Activated naive CD4-positive, alpha-beta T cell treated with anti-CD3 and anti-CD28 coated beads, Interleukin-2, amount 50 U/mL, for 16 hours (primary cell): Measurements from ENCODE around the gene SCG3.
"Not testable (repeated sequence)": the region's sequence is repeated elsewhere in the genome, so short reads cannot be mapped to it uniquely, and the experiment has no call there.

ENCODE experiments used
- DNase-seq: peaks from one replicate; pipeline ENCODE4 v3.0.0-alpha.2; 2020

SCG3 gene

DNA sequence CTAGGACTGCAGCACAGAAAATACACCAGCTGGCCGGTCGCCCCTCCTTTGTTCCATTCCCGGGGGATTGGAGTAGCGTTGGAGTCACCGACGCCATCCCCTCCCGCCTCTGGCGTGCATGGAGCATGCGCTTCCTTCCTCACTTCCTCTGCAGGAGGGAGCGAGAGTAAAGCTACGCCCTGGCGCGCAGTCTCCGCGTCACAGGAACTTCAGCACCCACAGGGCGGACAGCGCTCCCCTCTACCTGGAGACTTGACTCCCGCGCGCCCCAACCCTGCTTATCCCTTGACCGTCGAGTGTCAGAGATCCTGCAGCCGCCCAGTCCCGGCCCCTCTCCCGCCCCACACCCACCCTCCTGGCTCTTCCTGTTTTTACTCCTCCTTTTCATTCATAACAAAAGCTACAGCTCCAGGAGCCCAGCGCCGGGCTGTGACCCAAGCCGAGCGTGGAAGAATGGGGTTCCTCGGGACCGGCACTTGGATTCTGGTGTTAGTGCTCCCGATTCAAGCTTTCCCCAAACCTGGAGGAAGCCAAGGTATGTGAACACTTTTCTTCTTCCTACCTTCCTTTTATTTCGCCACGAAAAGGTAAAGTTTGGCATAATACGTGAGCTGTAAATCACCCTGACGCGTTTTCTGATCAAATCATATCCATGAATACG lies at the start of gene SCG3:
Gene SCG3 (plus strand): TSS at position 201 of the 661 bp plus-strand sequence. CDS start 253 bp downstream, at position 454.
- DNase-seq: peak; percentile 67

DNA sequence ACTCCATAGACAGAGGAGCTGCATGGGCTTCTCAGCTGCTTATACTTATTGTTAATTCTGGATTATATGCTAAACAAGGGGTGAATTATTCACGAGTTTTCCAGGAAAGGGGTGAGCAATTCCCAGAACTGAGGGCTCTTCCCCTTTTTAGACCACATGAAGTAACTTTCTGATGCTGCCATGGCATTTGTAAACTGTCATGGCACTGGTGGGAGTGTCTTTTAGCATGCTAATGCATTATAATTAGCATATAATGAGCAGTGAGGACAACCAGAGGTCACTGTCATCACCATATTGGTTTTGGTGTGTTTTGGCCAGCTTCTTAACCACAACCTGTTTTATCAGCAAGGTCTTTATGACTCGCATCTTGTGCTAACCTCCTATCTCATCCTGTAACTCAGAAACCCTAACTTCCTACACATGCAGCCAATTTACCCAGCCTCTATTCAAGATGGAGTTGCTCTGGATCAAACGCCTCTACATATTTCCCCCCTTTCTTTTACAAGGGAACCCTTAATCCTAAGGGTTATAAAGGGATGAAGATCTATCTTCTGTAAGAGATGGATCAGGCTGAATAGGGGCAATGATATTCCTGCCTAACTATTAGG lies 46.6 kb upstream of the SCG3 start:
- DNase-seq: no peak

DNA sequence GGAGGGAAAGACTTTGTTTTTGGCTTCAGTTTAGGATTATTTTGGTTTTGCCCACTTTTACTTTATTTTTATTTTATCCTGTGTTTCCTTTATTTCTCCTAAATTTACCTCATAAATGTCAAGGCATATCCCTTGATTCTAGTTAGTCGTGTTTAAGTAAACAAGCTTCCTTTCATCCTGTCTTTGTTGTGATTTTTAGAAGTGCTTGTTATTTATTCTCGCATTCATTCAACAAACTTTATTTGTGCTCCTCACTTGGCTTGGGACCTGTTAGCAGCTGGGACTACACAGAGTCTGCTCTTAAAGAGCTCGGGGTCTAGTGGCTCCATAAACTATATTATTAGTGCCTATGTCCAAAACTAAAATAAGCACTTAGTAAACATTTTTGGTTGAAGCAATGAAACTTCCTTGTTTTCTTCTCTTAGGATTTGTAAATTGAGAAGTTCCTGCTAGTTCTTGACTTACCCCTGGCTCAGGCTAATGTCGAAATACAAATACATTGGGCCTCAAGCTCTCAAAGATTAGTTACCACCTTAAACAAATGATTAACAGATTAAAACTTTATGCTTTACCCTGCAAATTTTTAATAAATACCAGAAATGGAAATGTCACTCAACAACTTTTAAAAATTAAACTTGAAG lies 39.7 kb upstream of the SCG3 start:
- DNase-seq: no peak

DNA sequence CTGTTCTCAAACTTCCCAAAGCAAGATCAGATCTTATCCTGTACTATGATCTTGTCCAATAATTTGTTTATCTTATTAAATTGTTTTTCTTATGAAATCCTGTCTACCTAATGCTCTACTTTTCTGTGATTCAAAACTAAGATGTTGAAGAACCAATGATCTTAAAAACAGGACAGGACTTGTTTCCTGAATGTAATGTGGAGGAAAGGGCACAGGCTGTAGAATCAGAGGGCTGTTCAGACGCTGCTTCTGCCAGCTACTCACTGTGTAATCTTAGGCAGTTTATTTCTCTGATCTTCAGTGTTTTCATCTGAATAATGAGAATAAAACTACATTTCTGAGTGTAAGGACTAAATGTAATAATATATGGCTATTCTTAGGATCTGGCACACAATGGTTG lies 38.6 kb upstream of the SCG3 start:
- DNase-seq: no peak

DNA sequence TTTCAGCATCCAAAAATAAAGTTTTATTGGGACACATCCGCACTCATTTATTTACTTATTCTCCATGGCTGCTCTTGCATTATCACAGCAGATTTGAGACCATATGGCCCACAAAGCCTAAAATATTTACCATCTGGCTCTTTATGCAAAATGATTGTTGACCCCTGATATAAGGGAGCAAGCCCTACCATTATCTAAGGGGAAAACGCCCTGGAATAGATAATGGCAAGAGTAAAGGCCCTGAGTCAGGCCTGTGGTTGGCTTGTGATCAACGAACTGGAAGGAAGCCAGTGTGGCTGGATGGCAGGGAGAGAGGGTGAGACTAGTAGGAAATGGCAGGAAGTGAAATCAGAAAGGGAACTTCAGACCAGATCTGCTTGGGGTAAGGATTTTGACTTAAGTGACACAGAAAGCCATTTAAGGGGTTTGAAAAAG lies 34.2 kb upstream of the SCG3 start:
- DNase-seq: no peak

DNA sequence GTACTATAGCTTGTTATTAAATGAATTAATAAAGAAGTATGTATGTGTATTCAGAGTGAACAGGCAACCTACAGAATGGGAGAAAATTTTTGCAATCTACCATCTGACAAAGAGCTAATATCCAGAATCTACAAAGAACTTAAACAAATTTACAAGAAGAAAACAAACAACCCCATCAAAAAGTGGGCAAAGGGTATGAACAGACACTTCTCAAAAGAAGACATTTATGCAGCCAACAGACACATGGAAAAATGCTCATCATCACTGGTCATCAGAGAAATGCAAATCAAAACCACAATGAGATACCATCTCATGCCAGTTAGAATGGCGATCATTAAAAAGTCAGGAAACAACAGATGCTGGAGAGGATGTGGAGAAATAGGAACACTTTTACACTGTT lies 33.2 kb upstream of the SCG3 start:
- not testable (repeated sequence) for DNase-seq

DNA sequence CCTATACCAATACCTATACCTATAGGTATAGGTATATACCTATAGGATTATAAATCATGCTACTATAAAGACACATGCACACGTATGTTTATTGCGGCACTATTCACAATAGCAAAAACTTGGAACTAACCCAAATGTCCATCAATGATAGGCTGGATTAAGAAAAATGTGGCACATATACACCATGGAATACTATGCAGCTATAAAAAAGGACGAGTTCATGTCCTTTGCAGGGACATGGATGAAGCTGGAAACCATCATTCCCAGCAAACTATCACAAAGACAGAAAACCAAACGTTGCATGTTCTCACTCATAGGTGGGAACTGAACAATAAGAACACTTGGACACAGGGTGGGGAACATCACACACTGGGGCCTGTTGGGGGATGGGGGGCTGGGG lies 32.7 kb upstream of the SCG3 start:
- DNase-seq: not testable (repeated sequence)

DNA sequence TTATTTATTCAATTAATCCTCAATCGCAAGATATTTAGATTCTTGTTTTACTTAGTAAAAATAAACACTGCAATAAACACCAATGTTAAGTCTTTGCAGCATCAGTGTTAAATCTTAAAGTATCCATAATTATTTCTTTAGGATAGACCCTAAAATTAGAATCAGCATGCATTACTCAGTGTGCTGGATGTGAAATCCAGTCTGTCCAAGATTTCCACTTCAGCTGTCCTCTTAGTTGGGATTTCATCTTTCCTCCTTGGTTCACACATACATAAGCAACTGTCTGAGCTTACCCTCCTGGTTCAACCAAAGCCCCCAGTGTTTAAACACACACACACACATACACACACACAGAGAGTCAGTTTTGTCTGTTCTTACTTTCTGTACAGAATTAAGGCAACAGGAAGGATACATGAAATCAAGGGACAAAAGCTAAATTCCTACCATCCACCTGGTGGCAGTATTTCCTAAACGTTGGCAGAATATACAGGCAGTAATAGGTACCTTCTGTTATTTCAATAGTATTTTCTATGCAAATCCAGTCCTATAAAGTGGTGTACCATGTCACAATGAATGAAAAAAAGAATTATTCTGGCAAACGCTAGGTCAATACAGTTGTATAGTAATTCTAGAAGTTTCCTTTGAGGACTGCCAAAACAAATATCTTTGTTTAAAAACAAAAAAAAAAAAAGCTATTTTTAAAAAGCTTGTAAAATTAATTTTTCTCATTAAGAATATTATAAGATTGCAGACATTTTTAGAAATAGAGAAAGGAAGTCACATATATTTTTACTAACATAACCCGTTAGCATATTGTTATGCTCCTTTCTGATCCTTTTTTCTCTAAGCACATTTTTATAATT lies 31.4 kb upstream of the SCG3 start:
- DNase-seq: no peak

DNA sequence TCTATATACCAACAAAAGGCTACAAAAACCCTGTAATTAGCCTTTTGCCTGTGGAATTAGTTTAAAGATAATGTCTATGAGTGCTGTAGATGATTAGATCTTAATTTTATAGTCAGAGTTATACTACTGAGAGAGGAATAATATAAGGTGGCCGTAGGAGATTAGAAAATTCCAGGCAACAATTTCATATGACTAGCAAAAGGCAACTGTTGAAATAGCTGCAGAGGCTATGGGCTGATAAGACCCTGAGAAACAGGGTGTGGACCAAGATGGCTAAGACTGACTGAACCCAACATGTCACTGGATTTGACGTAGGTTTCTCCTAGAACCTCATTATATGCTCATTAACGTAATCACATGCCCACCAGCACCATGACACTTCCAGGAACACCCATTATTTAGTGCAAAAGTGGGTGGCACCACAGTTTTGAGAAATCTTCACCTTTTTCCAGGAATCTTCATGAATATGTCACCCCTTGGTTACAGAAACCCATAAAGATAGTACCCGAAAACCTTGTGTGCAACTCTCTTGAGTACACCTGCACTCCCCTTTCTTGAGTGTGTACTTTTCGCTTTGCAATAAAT lies 29.1 kb upstream of the SCG3 start:
- no peak for DNase-seq

DNA sequence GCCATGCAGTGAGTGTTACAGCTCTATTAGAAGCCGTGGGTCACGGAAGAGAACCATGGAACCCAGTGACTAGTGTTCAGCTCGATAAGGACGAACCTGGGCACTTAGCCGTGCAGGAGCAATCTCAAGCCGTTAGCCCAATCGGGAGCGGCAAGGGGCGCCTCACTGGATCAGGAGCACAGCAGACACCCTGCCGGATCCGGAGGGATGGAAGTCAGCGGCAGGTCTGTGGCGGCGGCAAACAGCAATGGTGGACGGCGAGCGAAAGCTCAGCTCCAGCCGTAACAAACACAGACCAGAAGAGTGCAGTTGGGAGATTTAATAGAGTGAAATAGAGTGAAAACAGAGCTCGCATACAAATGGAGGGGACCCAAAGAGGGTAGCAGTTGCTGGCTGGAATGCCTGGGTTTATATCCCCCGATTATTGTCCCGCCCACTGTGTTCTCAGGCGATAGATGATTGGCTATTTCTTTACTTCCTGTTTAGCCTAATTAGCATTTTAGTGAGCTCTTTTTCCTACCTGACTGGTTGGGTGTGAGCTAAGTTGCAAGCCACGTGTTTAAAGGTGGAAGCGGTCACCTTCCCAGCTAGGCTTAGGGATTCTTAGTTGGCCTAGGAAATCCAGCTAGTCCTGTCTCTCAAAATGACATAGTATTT lies 25.8 kb upstream of the SCG3 start:
- DNase-seq: not testable (repeated sequence)

DNA sequence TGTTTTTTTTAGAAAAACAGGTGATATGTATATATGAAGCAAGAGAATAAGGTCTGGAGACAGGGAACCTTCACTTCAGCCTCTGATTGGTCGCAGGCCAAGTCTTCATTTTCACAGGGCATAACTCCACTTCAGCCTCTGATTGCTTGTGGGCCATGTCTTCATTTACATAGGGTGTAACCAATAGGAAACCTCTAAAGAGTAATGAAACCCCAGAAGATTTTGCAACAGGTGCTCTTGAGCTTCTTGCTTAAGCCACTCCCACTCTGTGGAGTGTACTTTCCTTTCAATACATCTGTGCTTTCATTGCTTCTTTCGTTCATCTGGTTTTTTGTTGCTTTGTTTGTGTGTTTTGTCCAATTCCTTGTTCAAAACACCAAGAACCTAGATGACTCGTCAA lies 22.6 kb upstream of the SCG3 start:
- no peak for DNase-seq

DNA sequence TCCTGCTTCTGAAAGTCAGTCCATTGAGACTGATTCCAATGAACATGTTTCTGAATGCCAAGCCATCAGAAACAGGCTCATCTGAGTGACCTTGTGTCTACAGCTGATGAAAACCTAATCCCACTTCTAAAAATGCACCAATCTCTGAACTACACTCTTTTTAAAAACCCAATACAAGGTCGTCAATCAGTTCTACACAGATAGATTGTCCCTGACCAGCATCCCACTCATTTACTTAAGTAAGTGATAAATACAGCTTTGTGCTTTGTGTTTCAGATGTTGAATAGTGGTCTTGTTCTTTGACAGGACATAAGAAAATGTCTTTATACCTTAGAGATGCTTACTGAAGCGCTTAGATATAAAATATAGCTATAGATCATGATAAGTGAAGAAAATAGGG lies 20.2 kb upstream of the SCG3 start:
- DNase-seq: no peak

DNA sequence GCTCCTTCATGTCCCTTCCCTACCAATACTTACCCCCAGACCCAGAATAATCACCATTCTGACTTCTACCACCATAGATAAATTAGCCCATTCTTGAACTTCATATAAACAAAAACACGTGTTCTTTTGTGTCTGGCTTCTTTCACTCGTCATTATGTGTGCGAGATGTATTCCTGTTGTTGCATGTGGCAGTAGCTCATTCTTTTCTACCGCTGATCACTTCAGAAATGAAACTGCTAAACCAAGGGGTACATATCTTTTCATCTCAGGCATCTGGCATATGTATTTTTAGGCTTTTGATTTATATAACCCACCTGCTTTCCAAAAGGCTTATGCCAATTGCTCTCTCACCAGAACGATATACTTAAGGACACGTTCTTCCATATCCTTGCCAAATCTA lies 13.8 kb upstream of the SCG3 start:
- DNase-seq: no peak

DNA sequence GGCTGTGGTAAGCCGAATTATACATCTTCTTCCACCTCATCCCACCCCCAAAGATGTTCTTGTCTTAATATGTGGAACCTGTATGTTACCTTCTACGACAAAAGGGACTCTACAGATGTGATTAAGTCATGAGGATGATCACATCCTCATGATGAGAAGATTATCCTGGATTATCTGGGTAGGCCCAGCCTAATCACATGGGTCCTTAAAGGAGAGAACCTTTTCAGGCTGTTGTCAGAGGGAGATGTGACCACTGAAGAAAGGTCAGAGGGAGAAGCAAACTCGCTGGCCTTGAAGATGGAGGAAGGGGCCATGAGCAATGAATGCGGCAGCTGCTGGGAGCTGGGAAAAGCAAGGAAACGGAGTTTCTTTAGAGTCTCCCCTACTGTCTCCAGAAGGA lies 12.9 kb upstream of the SCG3 start:
- no peak for DNase-seq

DNA sequence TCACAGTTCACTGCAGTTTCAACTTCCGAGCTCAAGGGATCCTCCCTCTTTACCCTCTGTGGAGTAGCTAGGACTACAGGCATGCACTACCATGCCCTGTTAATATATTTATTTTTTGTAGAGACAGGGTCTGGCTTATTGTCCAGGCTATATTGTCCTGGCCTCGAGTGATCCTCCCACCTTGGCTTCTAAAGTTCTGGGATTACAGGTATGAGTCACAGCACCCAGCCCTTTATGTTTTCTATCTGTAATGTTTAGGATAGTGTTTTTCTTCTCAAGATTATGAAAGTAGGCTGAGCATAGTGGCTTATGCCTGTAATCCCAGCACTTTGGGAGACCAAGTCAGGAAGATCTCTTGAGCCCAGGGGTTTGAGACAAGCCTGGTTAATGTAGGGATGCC lies 11.9 kb upstream of the SCG3 start:
- DNase-seq: no peak

DNA sequence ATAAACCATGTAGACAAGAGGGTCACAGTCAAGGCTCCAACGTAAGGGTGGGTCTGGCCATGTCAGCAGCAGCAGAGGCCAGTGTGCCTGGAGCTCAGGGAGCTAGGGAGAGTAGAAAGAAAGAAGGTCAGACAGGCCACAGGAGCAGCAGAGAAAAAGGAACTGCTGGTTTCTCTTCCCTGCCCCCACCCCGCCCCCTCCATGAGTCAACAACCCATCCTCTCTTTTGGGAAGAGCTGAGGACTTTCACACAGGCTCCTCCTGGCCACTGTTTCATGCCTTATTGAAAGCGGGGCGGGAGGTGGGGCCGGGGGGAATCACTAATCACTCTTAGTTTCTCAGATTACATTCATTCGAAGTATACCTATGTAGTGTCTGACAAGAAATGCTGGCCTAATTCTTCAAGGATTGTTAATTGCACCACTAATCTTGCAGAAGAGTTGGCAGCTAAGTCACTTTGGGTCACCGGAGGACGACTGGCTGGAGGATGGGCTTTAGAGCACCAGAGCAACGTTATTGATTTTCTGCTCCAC lies 9.1 kb upstream of the SCG3 start:
- DNase-seq: no peak

DNA sequence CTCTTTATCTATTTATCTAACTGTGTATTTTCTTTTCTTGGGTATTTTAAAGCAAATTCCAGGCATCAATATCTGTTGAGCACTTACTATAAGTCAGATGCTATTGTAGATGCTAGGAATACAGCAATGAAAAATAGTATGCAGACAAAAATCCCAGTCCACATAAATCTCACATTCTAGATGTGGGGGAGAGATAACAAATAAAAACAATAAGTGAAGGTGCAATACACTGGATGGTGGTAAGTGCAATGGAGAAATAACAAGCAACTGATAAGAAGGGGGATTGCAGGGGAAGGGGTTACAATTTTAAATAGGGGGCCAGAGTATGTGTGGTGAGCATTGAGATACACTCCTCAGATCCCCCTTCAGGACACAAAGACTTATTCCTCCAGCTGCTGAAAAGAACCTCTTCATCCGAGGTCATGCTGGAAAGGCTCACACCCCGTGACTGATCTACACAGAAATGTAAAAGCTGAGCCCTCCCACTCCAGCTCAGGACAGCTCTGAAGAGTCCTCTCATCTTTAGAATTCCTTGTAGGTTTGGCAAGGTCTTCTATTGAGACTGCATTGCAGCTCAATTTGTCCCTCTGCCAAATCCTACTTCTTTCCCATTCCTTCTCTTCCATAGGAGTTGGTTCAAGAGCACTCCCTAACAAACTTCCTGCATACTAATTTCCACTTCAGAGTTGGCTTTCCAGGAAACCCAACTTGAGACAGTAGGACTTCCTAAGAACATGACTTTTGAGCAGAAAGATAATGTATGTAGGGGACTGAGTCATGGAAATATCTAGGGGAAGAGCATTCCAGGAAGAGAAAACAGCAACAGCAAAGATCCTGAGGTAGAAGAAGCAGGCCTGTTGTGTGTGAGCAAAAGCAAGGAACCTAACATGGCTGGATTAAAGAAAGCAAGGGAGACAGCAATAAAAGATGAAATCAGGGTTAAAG lies 8.1 kb upstream of the SCG3 start:
- no peak for DNase-seq

DNA sequence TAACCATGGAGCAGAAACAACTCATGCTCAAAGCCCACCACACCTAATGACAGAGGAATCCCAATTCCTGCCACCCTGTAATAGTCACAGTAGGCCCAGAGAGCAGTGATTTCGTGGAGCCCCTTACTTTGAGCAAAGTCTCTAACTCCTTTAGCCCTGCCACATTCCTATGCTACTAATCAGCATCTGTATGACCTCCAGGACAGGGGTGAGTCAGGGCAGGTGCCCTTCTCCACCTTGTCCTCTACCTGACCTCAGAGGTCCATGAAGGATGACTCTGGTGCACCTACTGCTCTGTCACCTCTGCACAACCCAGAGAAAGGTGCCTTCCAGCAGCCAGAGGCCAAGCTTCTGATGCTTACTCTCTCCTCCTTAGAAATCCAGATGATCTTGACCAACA lies 6.1 kb upstream of the SCG3 start:
- DNase-seq: no peak

DNA sequence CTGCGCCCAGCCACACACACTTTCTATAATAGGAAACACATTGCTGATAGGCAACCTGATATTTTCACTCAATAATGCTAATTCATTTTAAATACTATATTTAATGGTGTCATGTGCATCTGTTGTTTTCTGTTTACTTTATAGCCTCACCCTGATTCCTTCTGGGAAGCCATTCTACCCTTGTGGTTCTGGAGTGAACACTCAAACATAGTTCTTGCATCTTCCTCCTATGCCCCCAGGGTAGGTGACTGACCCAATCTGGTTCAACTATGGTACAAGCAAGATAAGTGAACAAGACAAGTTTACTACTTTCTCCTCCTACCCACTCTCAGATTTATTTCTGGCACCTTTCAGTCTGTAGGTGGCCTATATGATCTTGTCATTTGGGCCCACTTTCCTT lies 4.3 kb upstream of the SCG3 start:
- DNase-seq: no peak

DNA sequence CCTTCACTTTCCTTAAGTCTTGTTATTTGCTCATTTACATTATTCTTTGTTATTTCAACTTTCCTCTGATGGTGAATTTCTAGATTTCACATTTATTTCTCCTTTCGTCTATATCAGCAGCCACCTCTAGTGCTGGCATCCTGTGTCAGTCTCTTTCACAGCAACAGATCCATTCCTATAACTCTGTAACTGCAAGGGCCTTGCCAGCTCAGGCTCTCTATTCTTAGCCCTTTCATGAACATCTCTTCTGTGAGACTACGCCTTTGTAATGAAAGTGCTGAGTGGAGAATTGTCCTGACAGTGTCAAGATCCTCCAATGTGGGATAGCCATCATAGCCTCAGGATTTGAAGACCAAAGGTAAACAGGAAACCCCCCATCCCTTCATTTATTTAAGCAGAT lies 3.9 kb upstream of the SCG3 start:
- DNase-seq: no peak

DNA sequence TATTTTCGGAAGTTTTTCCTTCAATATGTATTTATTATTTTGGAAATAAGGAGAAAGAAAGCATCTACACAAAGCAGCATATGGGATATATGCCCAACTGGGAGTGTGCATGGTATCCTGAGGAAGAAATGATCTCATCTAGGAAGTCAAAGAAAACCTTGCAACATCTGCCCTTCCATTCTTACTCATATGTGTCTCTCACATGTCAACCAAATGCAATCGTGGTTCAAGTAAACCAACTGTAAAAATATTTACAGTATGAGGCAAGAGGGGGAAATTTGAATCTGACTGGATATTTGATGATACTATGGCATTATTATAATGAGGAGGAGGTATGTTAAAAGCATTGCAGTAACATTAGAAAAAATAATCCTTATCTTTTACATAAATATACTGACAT lies 3.2 kb upstream of the SCG3 start:
- DNase-seq: no peak
